Right atrium auricular region (tissue), 2 donors: ENCODE results near the gene CCDC134. TPM values are rescaled to one million over a fixed set of nuclear protein-coding genes. Genes with fewer than 3 reads are reported as not detected.

Source experiments
- DNase-seq: peaks from one replicate; pipeline ENCODE4 v3.0.0-alpha.2; 2019; ENCODE audit warnings: low spot score
- H3K27ac ChIP-seq, 2 donors: fragments of 200-600 bp; sonication (generic); 1 replicate in 1 of 2; 2 replicates in 1 of 2; pipeline ENCODE4 v1.5.1; 2016 to 2019
- H3K27me3 ChIP-seq, 2 donors: fragments of 200-600 bp; sonication (generic); one replicate each; pipeline versions ENCODE4 v1.5.1 to v1.6.0; 2017 to 2019
- H3K36me3 ChIP-seq: fragments of 200-600 bp; sonication (generic); one replicate; pipeline ENCODE4 v1.5.1; 2016
- H3K4me1 ChIP-seq, 2 donors: fragments of 200-600 bp; sonication (generic); one replicate each; pipeline versions ENCODE4 v1.5.1 to v1.6.0; 2017 to 2019
- H3K4me3 ChIP-seq, 2 donors: fragments of 200-600 bp; sonication (generic); 1 replicate in 1 of 2; 2 replicates in 1 of 2; pipeline ENCODE4 v1.5.1; 2017 to 2019; ENCODE audit warnings: mild to moderate bottlenecking in 1 of 2, moderate library complexity in 1 of 2
- H3K9me3 ChIP-seq, 2 donors: fragments of 200-600 bp; sonication (generic); one replicate each; pipeline ENCODE4 v1.5.1; 2019
- CTCF ChIP-seq, 2 donors: fragments of 200-600 bp; sonication (generic); IDR thresholded peaks; one replicate each; pipeline ENCODE4 v1.5.1; 2019; ENCODE audit warnings: antibody characterized with exemption in 2 of 2
- total RNA-seq, 2 donors: library from RNA; depleted of rRNA; stranded (reverse); fragments of >200 nt; gene quantifications; one replicate each; pipeline ENCODE4 v1.1.0, GENCODE V29; 2016

CCDC134 gene
- total RNA-seq: 1 to 10 TPM; 4.0 to 6.4 TPM

- no peaks in the 10 kb centered on the region for H3K36me3 ChIP-seq
- TF ChIP-seq CTCF (IDR thresholded peaks at IDR 0.05): no peak
- H3K4me1 ChIP-seq: peaks cover 0 to 24% of the 10 kb centered on the region in 2 donors
- no peaks in the 10 kb centered on the region for H3K27me3 ChIP-seq
- DNase-seq: peak; percentile 89
- H3K4me3 ChIP-seq: peak within 1 kb of the TSS; percentile 72 to 92
- H3K9me3 ChIP-seq: no peaks in the 10 kb centered on the region
- peak within 1 kb of the TSS; percentile 90 for H3K27ac ChIP-seq
Observed at GRCh38 chr22:41800348-41801146, at the start of gene CCDC134. Gene CCDC134 (plus strand): TSS chr22:41800679. CDS start chr22:41808891, 8,212 bp downstream.

- H3K4me3 ChIP-seq: no peak overlapping the region
Observed at GRCh38 chr22:41752011-41752970, 48.2 kb upstream of the CCDC134 start.

GRCh38 chr22:41753984-41754383 is 46.5 kb upstream of the CCDC134 start:
- H3K9me3 ChIP-seq: no peaks in the 10 kb centered on the region
- H3K4me1 ChIP-seq: no peaks in the 10 kb centered on the region
- no peak for TF ChIP-seq CTCF (IDR thresholded peaks at IDR 0.05)
- no peaks in the 10 kb centered on the region for H3K27me3 ChIP-seq
- no peak overlapping the region for H3K4me3 ChIP-seq
- no peak for DNase-seq
- no peak overlapping the region for H3K27ac ChIP-seq
- no peaks in the 10 kb centered on the region for H3K36me3 ChIP-seq

More at GRCh38 chr22:41752011-41752970, 48.2 kb upstream of the CCDC134 start:
- no peaks in the 10 kb centered on the region for H3K9me3 ChIP-seq
- no peaks in the 10 kb centered on the region for H3K36me3 ChIP-seq
- TF ChIP-seq CTCF (IDR thresholded peaks at IDR 0.05): no peak
- no peaks in the 10 kb centered on the region for H3K27me3 ChIP-seq
- no peak for DNase-seq
- no peaks in the 10 kb centered on the region for H3K4me1 ChIP-seq
- no peak overlapping the region for H3K27ac ChIP-seq

GRCh38 chr22:41757502-41757901 is 43.0 kb upstream of the CCDC134 start:
- Histone ChIP-seq H3K9me3 (no peaks in the 10 kb centered on the region), H3K36me3 (no peaks in the 10 kb centered on the region), H3K27ac (no peak overlapping the region), H3K4me1 (no peaks in the 10 kb centered on the region), H3K27me3 (no peaks in the 10 kb centered on the region), H3K4me3 (no peak overlapping the region)
- no peak for DNase-seq
- no peak for TF ChIP-seq CTCF (IDR thresholded peaks at IDR 0.05)

GRCh38 chr22:41758231-41758630 is 42.2 kb upstream of the CCDC134 start:
- no peak for TF ChIP-seq CTCF (IDR thresholded peaks at IDR 0.05)
- Histone ChIP-seq H3K36me3 (no peaks in the 10 kb centered on the region), H3K4me3 (no peak overlapping the region), H3K27ac (no peak overlapping the region), H3K27me3 (no peaks in the 10 kb centered on the region), H3K4me1 (no peaks in the 10 kb centered on the region), H3K9me3 (no peaks in the 10 kb centered on the region)
- no peak for DNase-seq
